Sigmoid colon (tissue), 7 donors: ENCODE measurements around the gene ZNF141. TPM values are rescaled to one million over a fixed set of nuclear protein-coding genes. Genes with fewer than 3 reads are reported as not detected.

Experiments used
- DNase-seq: peaks from one replicate; pipeline ENCODE4 v3.0.0-alpha.2; 2019
- H3K27ac ChIP-seq, 4 donors: fragments of 200-600 bp; sonication (generic); one replicate each; pipeline ENCODE4 v1.5.1; 2016 to 2019; ENCODE audit warnings: mild to moderate bottlenecking in 1 of 4
- H3K27me3 ChIP-seq, 3 donors: fragments of 200-600 bp; sonication (generic); one replicate each; pipeline ENCODE4 v1.5.1; 2019; ENCODE audit warnings: mild to moderate bottlenecking in 1 of 3
- H3K36me3 ChIP-seq, 4 donors: fragments of 200-600 bp; sonication (generic); one replicate each; pipeline ENCODE4 v1.5.1; 2016 to 2019
- H3K4me1 ChIP-seq, 4 donors: fragments of 200-600 bp; sonication (generic); one replicate each; pipeline ENCODE4 v1.5.1; 2017 to 2019
- H3K4me3 ChIP-seq, 4 donors: fragments of 200-600 bp; sonication (generic); one replicate each; pipeline ENCODE4 v1.5.1; 2017 to 2019; ENCODE audit warnings: mild to moderate bottlenecking in 2 of 4, moderate library complexity in 1 of 4
- H3K9me3 ChIP-seq, 4 donors: fragments of 200-600 bp in 3 of 4; sonication (generic) in 3 of 4; one replicate each; pipeline versions ENCODE4 v1.5.1 to v1.6.1; 2013 to 2019
- EP300 ChIP-seq, 4 donors: sonication (generic); formaldehyde crosslinking; IDR thresholded peaks; one replicate each; pipeline ENCODE4 v1.6.1; 2017; ENCODE audit warnings: antibody characterized with exemption in 4 of 4
- POLR2A ChIP-seq, 2 donors: fragments of 450-650 bp; IDR thresholded peaks; one replicate each; pipeline ENCODE4 v1.6.1; 2016; ENCODE audit warnings: antibody characterized with exemption in 2 of 2, mild to moderate bottlenecking in 2 of 2, moderate library complexity in 2 of 2
- POLR2AphosphoS5 ChIP-seq, 4 donors: sonication (generic); formaldehyde crosslinking; IDR thresholded peaks; one replicate each; pipeline ENCODE4 v1.6.1; 2017; ENCODE audit warnings: antibody characterized with exemption in 4 of 4
- WGBS, 2 donors: extraction: QIAGEN DNeasy Blood & Tissue Kit; methylation state at CpG; one replicate each; pipeline ENCODE4 v1.1.7; 2013; 5-methylcytosine and 5-hydroxymethylcytosine counted together
- intact Hi-C: fragments of 100-400 bp; cut with DNase I; formaldehyde crosslinking; loops from one replicate; pipeline ENCODE4 v1.15.1; 2023
- polyA plus RNA-seq, 3 donors: library from polyadenylated mRNA; stranded (reverse); fragments of 200-250 nt; gene quantifications; one replicate each; pipeline ENCODE4 v1.2.3, GENCODE V29; 2013
- total RNA-seq, 4 donors: library from RNA; depleted of rRNA; stranded (reverse); fragments of >200 nt; gene quantifications; one replicate each; pipeline ENCODE4 v1.1.0, GENCODE V29; 2016
- TF ChIP-seq, protein P1 (sequence below), 4 experiments: fragments of 450-650 bp in 3 of 4; fragments of 200-600 bp in 1 of 4; IDR thresholded peaks; one replicate each; pipeline ENCODE4 v1.5.1; 2016 to 2019; ENCODE audit warnings: antibody characterized with exemption in 4 of 4, mild to moderate bottlenecking in 3 of 4, moderate library complexity in 2 of 4
- donor health status: healthy with polysubstance abuse.
- donor health status: Bipolar disorder and iron deficiency.
- donor health status: healthy.

Gene ZNF141
- total and polyA plus RNA-seq, 7 donors: 2.4 to 24.4 (median 17.4) TPM

DNA sequence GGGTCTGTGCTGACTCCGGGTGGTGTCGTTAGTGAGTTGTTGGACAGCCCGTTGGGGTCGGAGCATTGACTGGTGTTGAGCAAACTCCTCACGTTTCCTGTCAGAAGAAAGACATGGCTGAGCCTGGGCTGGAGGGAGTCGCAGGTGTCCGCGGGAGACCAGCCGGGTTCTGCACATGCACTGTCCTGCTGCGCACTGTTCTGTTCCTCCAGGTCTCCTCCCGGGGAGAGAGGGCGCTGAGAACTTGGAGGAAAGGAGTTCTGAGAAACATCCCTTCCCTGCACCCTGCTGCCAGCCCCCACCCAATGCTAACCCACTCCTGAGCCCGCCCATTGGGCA lies 1.1 kb downstream of the ZNF141 start:
- H3K9me3 ChIP-seq: peaks cover 0 to 15% (median 0%) of the 10 kb centered on the region in 4 donors
- no peak for TF ChIP-seq POLR2A (IDR thresholded peaks at IDR 0.05)
- TF ChIP-seq, protein P1, sequence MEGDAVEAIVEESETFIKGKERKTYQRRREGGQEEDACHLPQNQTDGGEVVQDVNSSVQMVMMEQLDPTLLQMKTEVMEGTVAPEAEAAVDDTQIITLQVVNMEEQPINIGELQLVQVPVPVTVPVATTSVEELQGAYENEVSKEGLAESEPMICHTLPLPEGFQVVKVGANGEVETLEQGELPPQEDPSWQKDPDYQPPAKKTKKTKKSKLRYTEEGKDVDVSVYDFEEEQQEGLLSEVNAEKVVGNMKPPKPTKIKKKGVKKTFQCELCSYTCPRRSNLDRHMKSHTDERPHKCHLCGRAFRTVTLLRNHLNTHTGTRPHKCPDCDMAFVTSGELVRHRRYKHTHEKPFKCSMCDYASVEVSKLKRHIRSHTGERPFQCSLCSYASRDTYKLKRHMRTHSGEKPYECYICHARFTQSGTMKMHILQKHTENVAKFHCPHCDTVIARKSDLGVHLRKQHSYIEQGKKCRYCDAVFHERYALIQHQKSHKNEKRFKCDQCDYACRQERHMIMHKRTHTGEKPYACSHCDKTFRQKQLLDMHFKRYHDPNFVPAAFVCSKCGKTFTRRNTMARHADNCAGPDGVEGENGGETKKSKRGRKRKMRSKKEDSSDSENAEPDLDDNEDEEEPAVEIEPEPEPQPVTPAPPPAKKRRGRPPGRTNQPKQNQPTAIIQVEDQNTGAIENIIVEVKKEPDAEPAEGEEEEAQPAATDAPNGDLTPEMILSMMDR (IDR thresholded peaks at IDR 0.05): no peak
- no peak for TF ChIP-seq EP300 (IDR thresholded peaks at IDR 0.05)
- no peak for TF ChIP-seq POLR2AphosphoS5 (IDR thresholded peaks at IDR 0.05)
- intact Hi-C loops: loop anchor here (5.0 kb wide), 5 partner anchors 96 to 334 kb away; partner anchors contain the start of genes ATP5ME, MYL5, PIGG and ZNF718
- peaks cover 0 to 28% (median 18%) of the 10 kb centered on the region in 4 donors for H3K4me1 ChIP-seq
- peaks cover 0 to under 1% (median 0%) of the 10 kb centered on the region in 4 donors for H3K36me3 ChIP-seq
- peak overlapping the region; percentile 77 to 97 (median 90) for H3K4me3 ChIP-seq
- H3K27ac ChIP-seq: peak overlapping the region in 3 of 4 donors; percentile 97 to 99 (median 98)
- H3K27me3 ChIP-seq: no peaks in the 10 kb centered on the region
- 44 to 64% methylated on average over 13 of the region's 13 CpGs for WGBS, 2 donors
- DNase-seq: no peak

DNA sequence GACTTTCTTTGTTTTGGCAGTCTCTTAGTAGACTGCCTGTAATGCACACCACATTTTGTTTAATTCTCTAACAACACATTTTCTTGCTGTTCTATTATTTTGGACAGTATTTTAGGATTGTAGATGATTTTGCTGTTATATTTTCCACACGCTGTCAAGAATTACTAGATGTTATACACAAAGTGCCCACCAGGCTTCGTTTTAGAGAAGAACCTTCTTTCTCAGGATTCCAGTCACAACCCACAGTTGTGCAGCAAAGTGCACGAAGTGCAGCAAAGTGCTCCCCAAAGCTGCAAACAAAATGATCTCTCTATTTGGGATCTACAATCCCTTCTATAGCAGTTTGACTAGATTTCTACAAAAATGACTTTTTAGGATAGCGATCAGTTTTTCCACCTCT lies 2.4 kb downstream of the ZNF141 start:
- 95 to 98% methylated on average over 4 of the region's 4 CpGs for WGBS, 2 donors
- intact Hi-C loops: no loop called here
- Histone ChIP-seq H3K36me3 (peaks cover 6 to 13% (median 8%) of the 10 kb centered on the region in 4 donors), H3K27me3 (no peaks in the 10 kb centered on the region), H3K27ac (no peak overlapping the region), H3K9me3 (peaks cover 0 to 22% (median under 1%) of the 10 kb centered on the region in 4 donors), H3K4me3 (no peak overlapping the region), H3K4me1 (peaks cover 0 to 28% (median 18%) of the 10 kb centered on the region in 4 donors)
- DNase-seq: no peak
- TF ChIP-seq POLR2AphosphoS5 (IDR thresholded peaks at IDR 0.05): no peak
- TF ChIP-seq, protein P1 (IDR thresholded peaks at IDR 0.05): peak in 2 of 4 experiments; percentile 12 to 22

DNA sequence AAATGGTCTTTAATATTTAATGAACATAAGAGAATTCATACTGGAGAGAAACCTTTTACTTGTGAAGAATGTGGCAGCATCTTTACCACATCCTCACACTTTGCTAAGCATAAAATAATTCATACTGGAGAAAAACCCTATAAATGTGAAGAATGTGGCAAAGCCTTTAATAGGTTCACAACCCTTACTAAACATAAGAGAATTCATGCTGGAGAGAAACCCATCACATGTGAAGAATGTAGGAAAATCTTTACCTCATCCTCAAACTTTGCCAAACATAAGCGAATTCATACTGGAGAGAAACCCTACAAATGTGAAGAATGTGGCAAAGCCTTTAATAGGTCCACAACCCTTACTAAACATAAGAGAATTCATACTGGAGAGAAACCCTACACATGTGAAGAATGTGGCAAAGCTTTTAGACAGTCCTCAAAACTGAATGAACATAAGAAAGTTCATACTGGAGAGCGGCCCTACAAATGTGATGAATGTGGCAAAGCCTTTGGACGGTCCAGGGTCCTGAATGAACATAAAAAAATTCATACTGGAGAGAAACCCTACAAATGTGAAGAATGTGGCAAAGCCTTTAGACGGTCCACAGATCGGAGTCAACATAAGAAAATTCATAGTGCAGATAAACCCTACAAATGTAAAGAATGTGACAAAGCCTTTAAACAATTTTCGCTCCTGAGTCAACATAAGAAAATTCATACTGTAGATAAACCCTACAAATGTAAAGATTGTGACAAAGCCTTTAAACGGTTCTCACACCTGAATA lies 35.6 kb downstream of the ZNF141 start:
- no peaks in the 10 kb centered on the region for H3K27me3 ChIP-seq
- no peaks in the 10 kb centered on the region for H3K4me1 ChIP-seq
- TF ChIP-seq, protein P1 (IDR thresholded peaks at IDR 0.05): no peak
- TF ChIP-seq POLR2AphosphoS5 (IDR thresholded peaks at IDR 0.05) (no peak), POLR2A (IDR thresholded peaks at IDR 0.05) (no peak), EP300 (IDR thresholded peaks at IDR 0.05) (no peak)
- intact Hi-C loops: loop anchor here (10.0 kb wide), 1 partner anchor 72 kb away; no protein-coding TSS in a partner anchor
- H3K27ac ChIP-seq: no peak overlapping the region
- H3K4me3 ChIP-seq: no peak overlapping the region
- H3K9me3 ChIP-seq: peaks cover 38 to 89% (median 68%) of the 10 kb centered on the region in 4 donors
- no peak for DNase-seq
- H3K36me3 ChIP-seq: peaks cover 8 to 38% (median 25%) of the 10 kb centered on the region in 4 donors
- 97 to 98% methylated on average over 7 of the region's 7 CpGs for WGBS, 2 donors

DNA sequence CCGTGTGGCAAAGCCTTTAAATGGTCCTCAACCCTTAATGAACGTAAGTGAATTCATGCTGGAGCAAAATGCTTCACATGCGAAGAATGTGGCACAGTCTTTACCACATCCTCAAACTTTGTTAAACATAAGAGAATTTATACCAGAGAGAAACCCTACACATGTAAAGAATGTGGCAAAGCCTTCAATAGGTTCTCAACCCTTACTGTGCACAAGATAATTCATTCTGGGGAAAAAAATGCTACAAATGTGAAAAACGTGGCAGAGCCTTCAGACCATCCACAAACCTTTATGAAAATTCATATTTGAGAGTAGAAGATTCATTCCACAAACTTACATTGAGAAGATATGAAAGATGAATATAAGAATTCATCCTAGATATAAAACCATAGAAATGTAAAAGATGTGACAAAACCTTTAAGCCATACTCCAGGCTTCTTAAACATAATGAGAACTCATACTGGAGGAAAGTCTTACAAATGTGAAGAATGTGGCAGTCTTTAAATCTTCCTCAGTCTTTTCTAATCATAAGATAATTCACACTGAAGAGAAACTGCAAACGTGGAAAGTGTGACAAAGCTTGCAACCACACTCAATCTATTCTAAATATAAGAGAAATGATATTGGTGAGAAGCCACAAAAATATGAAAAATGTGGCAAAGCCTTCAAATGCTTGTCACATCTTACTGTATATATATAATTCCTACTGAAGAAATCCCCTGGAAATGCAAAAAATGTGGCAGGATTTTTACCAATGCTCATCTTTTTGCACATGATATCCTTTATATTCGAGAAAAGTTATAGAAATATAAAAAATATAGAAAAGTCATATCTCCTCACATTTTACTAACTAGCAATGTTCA lies 36.9 kb downstream of the ZNF141 start:
- no peaks in the 10 kb centered on the region for H3K4me1 ChIP-seq
- H3K4me3 ChIP-seq: no peak overlapping the region
- DNase-seq: no peak
- no peak overlapping the region for H3K27ac ChIP-seq
- H3K9me3 ChIP-seq: peaks cover 44 to 89% (median 69%) of the 10 kb centered on the region in 4 donors
- no peaks in the 10 kb centered on the region for H3K27me3 ChIP-seq
- intact Hi-C loops: loop anchor here (10.0 kb wide), 1 partner anchor 70 kb away; no protein-coding TSS in a partner anchor
- peaks cover 8 to 31% (median 26%) of the 10 kb centered on the region in 4 donors for H3K36me3 ChIP-seq
- 96 to 97% methylated on average over 6 of the region's 6 CpGs for WGBS, 2 donors
- TF ChIP-seq EP300 (IDR thresholded peaks at IDR 0.05) (no peak), POLR2AphosphoS5 (IDR thresholded peaks at IDR 0.05) (no peak), POLR2A (IDR thresholded peaks at IDR 0.05) (no peak)
- TF ChIP-seq, protein P1 (IDR thresholded peaks at IDR 0.05): no peak
